ENCODE results near the gene GLP2R.

- no peak for TF ChIP-seq EZH2phosphoT487 (conservative IDR thresholded peaks at IDR 0.05; ENCODE audit: low read length)
- TF ChIP-seq CTCF (IDR thresholded peaks at IDR 0.05; ENCODE audit: insufficient read depth, low read length, poor library complexity, severe bottlenecking) = no peak
Observed at GRCh38 chr17:9886141-9886930, 60.6 kb downstream of the GLP2R start.
